Hematopoietic multipotent progenitor cell treated with erythropoietin and hydrocortisone succinate and interleukin-3 and kit ligand, for 6 days (in vitro differentiated cells): ENCODE results near the gene GRIK2.

Source experiments
- DNase-seq: peaks from one replicate; pipeline ENCODE4 v3.0.0-alpha.2; 2015

GRIK2 gene

DNA sequence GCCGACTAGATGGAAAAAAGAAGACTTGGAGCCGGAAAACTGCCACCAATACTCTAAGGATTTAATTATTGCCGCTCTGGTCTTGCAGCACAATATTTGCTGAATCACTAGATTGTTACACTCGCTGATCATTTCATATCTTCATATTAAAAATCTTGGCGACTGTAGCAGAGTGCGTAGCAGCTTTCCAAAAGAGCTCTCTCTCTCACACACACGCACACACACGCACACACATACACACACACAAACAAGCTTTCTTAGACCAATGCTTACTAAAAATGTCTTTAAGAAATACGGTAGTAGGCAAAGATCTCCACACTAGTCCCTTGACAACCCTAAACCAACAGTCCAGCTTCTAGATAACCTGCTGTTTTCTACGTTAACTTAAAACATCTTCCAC, 7.7 kb downstream of the GRIK2 start:
- DNase-seq = no peak

DNA sequence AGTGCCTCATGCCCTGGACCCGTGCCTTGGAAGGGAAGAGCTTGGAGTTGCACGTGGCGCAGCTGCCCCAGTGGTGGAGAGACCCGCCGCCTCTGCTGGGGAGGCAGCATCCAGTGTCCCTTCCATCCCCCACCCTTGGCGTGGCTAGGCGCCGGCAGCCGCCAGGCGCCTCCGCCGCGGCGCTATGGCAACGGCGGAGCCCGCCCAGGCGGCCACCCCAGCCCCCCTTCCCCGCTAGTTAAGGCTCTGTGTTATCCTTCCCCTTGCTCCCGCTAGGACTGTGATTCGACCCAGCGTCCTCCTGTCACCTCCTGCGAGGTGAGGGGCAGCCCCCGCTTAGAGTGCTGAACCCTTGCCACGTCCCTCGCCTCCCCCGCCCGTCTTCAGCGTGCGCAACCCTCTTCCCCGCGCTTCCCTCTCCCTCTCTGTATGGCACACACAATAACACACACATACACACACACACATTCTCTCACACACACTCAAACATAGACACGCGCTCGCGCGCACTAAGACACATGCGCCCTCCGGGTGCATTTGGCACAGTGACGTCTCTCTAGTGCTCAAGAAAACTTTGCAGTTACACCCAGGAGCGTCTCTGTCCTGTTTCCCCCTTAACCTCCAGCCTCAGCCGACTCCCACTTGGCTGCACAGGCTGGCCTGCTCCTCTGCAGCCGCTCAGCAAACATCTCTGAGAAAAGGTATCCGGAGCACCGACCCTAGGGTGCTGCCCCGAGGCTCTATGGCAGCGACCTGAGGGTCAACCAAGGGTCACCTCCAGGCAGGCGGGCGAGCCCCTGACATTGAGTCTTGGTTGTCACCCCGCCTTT, 8.5 kb downstream of the GRIK2 start:
- DNase-seq = no peak

DNA sequence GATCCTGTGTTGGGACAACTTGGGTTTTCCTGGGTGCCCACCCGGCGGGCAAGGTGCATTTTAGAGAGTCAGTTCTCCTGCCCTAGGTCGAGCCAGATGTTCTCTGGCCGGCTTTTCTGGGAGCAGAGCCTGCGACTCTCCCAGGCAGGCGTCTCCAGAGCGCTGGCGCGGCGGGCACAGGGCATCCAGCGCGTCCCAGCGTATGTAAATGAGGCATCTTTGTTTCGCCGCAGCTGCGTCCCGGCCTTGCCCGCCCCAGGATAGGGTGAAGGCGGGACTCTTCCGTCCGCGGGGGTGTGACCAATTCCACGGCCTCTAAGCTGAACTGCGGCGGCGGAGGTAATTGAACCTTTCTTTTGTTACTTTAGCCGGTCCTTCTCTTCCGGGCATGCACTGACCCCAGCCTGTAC, 9.1 kb downstream of the GRIK2 start:
- DNase-seq = no peak

DNA sequence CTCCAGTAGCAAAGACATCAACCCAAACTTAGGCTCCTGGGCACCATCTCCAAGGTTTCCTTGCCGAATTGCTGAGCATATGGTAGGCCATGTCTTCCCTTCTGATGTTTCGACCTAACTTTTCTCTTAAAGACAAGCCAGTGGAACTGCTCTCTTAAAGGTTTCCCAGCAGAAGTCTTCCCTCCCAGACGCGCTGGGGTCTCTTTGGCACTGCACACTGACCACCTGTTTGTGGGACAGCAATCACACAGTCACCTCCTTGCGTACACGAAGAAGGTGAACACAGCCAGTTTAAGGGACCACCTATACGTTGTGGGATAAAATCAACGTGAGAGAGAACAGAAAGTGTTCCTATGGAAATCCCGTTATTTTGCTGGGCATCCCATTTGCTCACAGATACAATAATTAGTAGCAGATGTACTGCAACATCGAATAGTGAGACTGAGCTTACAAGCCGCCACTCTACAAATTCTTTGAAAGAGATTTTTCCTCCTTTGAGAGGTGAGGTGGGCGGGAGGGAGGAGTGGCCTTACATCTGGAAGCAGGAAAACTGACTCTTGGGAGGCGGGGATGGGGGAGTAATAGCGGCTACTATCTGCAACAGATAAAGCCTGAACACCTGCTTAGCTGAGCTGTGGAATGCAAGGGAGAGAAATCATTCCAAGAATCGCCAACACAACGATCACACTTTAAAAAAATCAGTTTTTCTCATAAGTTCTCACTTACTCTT, 9.9 kb downstream of the GRIK2 start:
- no peak for DNase-seq

DNA sequence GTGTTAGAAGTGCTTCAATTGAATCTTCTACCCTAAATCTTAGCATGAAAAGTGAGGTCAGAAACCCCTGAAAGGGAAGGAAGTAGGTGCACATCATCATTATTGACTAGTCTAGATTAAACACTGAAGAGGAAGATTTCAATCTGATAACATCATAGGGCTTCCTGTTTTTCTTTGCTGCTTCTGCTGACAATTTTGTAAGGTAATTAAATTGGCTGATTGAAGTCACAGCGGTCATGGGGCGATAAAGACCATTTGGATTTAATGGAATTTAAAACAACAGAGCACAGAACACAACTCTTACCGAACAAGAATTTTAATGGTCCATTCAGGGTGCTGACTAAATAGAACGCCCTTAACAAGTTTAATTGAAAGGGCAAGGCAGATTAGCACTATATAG, 11.3 kb downstream of the GRIK2 start:
- no peak for DNase-seq

DNA sequence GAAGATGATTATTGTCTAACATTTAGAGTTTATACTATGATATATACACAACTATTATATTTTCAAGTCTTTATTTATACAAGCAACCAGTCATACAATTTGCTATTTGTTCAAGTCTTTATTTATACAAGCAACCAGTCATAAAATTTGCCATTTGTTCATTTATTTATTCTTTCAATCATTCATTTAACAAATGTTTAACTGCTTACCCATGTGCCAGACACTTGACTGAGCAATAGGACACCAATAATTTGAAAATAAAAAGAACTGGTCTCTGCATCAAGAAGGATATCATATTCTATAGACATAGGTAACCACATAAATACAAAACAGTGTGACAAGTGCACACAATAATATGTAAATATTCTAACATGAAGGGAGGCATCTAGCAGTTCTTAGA, 20.3 kb downstream of the GRIK2 start:
- no peak for DNase-seq

DNA sequence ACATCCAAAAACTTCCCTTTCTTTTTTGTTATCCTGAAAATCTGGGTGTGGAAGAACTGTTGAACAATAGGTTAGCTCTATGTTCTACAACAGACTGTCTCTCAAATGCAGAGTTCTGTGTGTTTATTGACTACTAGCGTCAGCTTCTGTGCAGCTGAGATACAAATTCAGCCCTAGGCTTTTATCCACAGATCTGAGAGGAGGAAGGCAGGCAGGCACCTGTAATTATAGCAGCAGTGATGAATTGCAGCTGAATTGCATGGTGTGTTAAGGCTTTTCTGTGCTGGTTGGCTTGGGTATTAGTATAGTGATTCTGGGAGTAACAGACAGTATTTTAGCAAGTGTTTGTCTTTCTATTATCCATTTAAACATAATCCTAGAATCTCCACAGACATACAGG, 24.4 kb downstream of the GRIK2 start:
- no peak for DNase-seq

DNA sequence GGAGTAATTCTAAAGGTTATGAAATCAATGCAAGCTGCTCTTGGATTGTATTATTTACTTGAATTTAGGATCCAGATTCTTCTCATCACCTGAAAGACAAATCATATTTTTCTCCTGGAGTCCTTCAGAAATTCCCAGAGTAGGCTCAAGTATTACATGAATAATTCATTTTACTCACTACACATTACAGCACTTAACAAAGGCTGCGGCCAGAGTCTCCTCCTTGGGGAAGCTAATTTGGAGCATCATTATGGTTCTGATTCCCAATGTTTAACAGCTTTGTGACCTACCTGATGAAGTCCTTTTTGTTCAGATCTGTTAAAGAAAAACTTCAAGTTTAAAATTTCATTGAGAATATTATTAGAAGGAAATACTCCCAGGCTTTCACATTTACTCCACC, 28.7 kb downstream of the GRIK2 start:
- DNase-seq = no peak

DNA sequence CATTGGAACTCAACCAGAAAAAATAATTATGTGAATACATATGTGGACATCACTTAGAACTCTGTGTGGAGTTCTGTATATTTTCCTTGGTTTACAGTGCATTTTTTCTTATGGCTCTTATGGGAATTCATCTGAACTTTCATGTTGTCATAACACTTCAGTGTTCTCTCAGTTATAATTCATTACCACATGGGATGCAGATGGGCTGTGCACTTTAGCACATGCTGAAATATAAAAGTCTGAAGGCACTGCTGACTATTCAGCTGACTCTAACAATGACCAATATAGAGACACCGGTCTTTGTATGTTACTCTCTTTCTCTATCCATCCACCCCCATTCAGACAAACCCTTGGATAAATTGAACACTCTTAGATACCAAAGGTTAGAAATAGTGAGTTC, 29.3 kb downstream of the GRIK2 start:
- no peak for DNase-seq

DNA sequence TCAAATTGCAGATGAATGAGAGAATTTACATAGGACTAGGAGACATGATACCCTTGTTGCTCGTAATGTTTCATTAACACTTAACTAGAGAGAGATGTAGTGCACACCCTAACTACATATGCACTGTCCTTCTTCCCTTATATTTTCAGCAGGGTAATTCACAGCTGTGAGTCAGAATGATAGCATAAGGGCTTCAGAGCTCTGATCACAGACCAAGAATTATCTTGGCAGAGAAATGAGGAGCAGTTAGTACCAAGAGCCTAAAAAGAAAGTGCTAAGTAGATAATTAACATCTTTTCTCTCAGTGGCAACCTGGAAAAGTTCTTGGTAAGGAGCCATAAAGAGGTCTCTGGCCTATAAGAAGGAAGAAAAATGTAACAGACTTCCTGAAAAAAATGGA, 35.8 kb downstream of the GRIK2 start:
- DNase-seq = no peak

DNA sequence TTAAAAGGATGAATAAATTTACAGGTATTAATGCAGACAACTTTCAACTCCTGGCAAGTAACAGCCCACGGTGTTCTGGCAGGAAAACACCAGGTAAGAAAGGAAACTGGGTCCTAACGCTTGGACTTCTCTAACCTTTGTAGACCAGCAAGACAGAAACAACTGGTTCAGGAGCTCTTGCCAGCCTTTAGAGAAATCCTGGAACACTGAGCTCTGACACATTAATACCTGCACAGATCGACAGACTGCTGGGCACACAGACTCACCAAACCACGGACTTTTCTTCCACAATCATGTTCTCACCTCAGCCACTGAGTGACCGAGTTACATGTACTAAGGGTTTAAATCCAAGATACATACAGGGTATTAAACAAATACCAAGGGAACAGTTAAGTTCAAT, 36.3 kb downstream of the GRIK2 start:
- DNase-seq = no peak

DNA sequence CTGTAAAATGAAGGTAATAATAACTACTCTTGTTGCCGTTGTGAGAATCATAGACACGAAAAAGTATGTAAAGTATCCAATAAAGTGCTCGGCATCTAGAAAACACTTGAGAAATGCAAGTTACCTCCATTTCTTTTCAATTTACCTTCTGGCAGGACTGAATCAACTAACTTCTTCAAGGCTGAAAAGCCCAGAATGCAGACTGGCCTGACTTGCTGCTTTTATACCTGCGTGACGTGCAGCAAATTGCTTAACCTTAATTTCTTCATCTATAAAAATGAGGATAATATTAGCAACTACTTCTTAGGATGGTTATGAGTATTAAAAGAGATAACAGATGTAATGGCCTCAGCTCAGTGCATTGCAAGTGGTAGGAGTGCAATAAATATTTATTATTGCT, 39.6 kb downstream of the GRIK2 start:
- no peak for DNase-seq

DNA sequence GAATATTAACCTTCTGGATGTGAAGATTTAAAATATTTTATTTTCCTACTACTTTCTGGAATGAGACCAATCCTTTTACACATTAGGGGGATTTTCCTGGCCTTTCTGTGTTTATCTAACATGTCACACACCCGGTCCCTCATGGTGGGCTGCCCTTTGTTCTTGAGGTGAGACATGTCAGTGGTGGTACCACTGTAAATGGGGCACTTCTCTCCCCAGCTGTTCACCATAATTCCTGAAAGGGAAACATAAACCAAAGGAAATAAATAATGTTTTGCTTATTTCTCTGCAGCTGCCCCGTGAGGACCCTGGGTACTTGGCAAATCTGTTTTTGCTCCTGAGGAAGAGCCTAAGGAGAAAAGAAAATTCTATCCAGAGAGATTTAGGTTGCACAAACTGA, 41.1 kb downstream of the GRIK2 start:
- no peak for DNase-seq

DNA sequence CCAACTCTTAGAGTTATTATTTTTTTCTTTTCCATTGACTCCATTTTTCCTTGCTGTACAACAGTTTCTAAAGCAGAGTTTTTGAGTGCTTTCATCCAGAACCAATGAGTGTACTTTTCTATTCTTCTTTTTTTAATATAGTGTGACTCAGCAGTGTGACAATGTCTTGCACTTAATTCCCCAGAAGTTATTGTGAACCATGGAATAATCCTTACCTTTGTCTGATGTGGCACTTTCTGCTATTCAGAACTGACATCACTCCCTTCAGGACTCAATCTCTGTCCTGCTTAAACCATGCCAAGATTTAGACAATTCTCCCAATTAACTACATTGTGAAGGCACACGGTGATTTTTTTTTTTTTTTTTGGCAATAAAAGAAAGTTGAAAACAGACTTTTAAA, 41.5 kb downstream of the GRIK2 start:
- DNase-seq = no peak

DNA sequence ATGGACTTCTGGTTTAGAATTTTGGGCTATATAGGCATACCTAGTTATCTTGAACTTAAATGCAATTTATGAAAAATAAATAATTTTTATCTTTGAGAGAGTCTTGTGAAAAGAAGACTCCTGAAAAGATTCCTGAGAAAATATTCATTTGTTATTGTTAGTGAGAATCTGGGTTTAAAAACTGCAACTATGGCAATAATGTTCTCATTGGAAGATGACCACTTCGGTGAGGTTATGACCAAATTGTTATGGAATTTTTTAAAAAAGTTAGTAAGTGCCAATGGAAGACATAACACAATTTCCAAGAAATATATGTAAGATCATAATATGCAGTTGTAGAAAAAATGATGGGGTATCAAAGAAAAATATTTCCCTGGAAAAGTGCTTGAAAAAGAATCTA, 46.3 kb downstream of the GRIK2 start:
- no peak for DNase-seq

DNA sequence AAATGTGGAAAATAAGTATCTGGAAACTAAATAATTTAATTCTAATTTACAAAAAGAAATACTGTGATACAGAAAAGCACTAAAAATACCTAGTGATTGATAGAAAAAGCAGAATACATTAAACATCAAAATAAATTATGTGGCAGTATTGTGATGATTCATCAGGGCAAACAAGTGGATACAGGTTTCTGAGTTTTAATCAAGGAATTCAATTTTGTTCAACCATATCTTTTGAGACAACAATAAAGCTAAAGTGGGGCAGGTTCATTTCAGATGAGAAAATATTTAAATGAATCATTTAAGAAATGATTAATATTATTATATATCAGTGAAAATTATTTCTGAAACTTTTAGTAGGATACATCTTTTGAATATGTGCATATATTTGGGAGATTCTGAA, 49.8 kb downstream of the GRIK2 start:
- no peak for DNase-seq

DNA sequence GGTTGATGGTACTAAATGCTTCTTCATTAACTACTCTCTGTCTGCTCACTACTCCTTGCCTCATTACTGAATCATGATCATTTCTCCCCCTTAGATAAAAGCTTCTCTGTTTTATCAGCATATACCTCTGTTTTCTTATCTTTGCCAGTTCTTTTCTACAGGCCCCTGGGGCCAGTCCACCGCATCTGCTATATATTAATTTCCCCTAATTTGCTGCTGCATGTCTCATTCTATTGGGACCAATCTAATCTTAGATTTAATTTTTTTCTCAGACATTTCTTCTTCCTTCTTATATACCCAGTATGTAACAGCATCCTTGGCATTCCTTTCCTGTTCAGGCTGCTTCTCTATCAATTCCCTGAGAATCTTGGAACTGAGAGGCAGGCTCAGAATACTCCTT, 51.2 kb downstream of the GRIK2 start:
- DNase-seq = no peak

DNA sequence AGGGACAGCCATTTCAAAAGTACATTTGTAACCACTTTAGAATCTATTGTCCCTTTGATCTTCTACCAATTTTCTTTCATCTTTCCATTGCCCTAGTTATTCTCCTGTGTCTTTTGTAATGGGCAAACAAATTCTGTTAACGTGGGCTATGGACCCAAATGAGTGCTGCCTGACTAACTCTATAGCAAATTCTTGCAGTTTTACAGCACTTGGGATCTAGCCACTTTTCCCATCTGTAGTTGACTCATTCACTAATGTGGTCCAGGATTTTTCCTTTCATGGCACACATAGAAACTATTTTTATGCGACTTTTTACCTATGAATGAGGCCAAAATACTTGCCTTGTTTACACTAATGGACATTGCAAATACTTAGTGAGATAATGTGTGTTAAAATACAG, 52.0 kb downstream of the GRIK2 start:
- DNase-seq = no peak

DNA sequence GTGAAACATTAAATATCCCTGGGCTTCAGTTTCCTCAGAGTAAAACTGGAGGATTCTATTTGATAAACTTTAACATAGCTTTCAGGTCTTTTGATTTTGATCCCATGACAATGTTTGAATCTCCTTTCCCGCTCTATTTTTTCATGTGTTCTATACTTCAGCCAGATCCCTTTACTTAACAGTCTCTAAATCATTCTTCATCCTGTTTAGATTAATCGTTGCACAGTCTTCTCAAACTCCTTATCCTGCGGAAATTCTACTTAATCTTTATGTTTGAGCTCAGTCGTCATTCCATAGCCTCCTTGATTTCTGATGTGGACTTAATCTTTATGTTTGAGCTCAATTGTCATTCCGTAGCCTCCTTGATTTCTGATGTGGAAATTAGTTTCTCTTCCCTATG, 57.4 kb downstream of the GRIK2 start:
- DNase-seq = no peak

DNA sequence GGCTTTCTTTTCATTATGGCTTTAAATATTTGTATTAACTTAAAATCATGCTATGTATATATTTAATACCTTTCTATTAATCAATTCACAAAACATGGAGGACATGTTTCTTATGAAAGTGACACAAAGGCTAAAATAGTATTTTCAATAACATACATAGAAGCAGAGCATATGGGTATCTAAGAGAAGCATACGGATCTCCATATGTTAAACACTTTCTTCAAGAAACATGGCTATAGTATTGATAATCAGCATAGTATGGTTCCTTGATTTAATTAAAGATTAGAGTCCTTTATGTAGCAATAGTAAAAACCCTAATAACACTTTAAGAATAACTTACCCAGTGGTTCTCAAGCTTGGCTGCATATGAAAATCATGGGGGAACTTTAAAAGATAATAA, 58.5 kb downstream of the GRIK2 start:
- DNase-seq = no peak

DNA sequence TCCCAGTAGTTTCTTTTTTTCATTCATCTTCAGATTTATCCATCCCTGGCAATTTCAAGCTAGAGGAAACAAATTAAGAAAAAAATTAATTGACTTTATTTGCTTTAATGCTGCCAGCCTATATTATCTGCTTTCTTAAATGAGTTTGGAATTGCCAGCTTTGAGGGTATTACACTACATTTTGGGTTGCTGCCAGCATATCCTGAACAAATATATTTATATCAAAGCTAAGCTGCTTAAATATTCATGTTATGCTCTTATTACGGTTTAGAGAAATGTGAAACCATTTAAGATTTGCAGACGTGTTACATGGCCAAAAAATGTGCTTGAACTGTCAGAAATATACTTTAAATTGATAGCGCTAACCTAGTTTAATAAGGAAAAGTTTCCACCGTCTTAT, 59.7 kb downstream of the GRIK2 start:
- no peak for DNase-seq

DNA sequence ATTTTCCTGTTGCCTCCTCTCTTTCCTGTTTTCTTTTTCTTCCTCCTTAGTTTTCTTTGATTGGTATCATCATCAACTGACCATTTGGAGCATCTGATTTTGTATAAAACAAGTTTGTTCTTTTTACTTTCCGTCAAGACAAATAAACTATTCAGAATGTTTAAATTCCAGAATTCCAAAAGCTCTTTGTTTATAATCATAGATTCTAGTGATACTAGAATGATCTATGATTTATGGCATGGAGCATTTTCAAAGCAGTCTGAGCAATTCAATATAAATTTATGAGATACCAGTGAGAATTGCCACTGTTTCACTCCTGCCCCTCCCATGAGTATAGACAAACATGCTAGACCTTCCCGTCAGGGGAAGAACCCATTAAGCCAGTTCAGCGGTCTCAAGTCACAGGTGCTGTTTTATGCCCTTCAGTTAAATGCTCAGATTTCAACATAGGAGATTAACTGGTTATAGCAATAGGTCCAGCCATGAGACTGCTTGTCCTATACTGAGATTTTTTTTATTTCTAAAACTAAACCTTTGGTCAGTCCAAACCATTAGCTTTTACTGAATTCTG, 60.7 kb downstream of the GRIK2 start:
- DNase-seq = no peak

DNA sequence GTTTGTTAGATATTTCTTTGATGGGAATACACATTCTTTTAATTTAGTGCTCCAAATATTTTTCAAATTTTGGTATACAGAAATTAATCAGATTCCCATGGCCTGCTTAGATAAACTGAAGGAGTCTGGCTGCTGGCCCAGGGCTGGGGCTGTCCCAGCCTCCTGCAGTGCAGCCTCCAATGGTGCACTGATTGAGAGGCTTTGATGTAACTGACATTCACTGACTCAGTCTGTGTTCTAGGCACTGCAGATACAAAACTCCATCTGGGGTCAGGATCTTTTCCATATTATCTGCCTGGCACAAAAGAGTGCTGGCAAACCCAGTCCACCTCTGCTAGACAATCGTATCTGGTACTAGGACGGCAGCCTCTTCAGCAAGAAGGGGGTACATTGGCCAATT, 64.8 kb downstream of the GRIK2 start:
- DNase-seq = no peak

DNA sequence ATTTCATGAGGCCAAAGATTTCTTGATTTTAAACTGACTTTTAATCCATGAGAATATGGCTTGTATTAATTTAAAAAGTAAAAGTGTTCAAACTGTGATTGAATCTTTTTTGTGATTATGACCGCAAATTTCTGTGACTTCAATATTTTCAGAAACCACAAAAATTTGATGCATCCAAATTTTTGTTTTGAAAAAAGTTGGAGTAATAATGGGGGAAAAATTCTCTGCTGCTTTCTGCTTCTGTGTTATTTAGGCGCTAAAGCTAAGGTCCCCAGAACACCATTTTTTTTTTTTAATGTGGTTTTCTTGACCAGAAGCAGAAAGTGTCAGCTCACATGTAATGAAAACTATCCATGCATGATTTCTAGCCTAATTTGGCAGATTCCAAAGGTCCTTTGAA, 65.3 kb downstream of the GRIK2 start:
- no peak for DNase-seq
